Putamen (tissue), 1 donor: ENCODE data around the gene MYBBP1A.
"Not testable (repeated sequence)": the region's sequence is repeated elsewhere in the genome, so short reads cannot be mapped to it uniquely, and the experiment has no call there.

ENCODE experiments used
- DNase-seq: peaks from one replicate; pipeline ENCODE4 v3.0.0-alpha.2; 2016; ENCODE audit warnings: low spot score

The MYBBP1A gene

GRCh38 chr17:4590042-4590441, 34.9 kb upstream of the MYBBP1A start:
- not testable (repeated sequence) for DNase-seq

GRCh38 chr17:4588898-4589625, 33.9 kb upstream of the MYBBP1A start:
- no peak for DNase-seq

GRCh38 chr17:4588391-4588790, 33.2 kb upstream of the MYBBP1A start:
- no peak for DNase-seq

DNA sequence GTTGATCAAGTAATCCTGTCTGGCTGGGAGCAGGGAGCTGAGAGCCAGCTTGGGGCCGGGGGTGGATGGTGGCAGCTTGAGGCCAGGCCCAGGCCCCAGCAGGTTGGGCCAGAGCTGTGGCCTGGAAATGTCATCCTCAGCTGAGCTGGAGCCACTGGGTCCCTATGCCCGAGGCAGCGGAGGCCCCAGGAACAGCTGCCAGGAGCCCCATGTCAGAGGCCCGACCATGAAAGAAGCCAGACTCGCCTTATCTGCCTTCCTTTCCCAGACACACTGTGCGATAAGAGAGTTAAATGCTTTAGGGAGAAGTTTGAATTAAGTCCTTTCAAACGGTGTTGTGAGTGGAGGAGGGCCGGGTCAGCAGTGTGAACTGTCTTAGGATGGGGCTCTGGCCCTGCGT, 32.6 kb upstream of the MYBBP1A start:
- DNase-seq, result no peak

- no peak for DNase-seq
Observed at GRCh38 chr17:4587195-4587594, 32.0 kb upstream of the MYBBP1A start.

DNA sequence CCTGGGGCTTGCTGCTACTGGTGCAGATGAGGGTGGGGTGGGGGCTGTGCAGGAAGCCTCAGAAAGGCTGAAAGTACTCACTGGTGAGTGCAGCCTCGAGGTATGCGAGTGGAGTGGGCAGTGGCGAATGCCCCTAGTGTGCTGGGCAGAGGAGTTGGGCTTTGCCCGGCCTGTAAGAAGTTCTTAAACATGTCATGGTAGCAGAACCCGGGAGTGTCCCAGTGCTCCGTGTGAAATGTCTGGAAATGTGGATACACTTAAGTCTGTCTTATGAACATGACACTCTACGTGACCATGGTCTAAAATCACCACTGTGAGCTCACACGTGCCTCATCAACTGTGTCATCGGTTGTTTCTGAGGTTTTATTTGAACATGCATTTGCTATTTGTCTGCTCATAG, 30.9 kb upstream of the MYBBP1A start:
- no peak for DNase-seq

- no peak for DNase-seq
Observed at GRCh38 chr17:4585638-4585994, 30.4 kb upstream of the MYBBP1A start.

GRCh38 chr17:4584917-4585637, 29.9 kb upstream of the MYBBP1A start:
- no peak for DNase-seq

GRCh38 chr17:4584101-4584916, 29.1 kb upstream of the MYBBP1A start, which contains the start of gene SMTNL2:
Gene SMTNL2, plus strand, starts transcription at chr17:4584529. Its CDS starts 77 bp downstream, at chr17:4584606.
- DNase-seq, result no peak

DNA sequence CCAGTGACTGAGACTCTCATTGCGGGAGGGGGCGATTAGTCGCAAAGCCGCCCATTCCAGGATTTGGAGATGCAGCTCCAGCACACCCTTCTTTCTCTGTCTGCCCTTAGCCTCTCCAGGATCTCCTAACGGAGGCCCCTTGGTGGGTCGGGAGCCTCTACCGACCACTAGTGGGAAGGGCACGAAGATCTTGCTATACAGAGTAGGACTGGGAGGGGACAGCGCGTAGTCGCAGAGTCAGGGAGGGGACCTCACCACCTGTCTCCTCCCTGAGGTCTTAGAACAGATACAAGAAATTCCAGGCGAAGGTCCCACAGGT, 28.6 kb upstream of the MYBBP1A start:
- DNase-seq, result no peak

GRCh38 chr17:4583206-4583605, 28.0 kb upstream of the MYBBP1A start:
- DNase-seq, result no peak

GRCh38 chr17:4582691-4583090, 27.5 kb upstream of the MYBBP1A start:
- DNase-seq, result no peak

- DNase-seq, result no peak
Observed at GRCh38 chr17:4582101-4582501, 26.9 kb upstream of the MYBBP1A start.

DNA sequence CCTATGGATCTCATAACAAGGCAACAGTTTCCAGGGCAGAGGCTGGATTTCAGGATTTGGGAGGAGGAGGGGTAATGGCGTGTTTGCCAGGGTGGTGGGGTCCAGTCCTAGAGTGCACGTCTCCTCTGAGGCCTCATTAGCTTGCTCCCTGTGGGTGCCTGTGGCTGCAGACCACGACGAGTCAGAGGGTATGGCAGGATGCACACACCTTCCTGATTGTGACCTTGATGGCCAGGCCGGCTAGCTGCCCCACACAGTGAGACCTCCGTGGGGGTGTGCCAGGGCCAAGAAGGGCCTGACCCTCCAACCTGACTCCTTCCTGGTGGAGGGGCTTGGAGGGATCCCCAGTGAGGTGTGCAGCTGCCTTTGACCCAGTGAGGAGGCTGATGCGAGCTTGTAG, 25.1 kb upstream of the MYBBP1A start:
- DNase-seq, result no peak

DNA sequence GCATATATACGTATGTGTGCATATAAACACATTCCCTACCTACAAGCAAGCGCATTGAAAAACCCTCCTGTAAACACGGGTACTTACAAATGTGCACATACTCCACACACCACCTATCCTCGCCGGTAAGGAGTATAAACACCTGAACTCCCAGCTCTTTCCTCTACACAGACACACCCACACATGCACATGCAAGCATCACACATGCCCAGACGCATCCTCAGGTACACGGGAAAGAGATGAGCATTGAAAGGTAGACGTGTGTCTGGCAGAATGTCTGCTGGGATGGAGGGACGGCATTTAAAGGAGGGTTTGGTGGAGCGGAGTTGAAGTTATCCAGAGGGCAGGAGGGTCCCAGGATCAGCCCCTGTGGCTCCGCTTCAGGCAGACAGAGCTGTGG, 24.5 kb upstream of the MYBBP1A start:
- DNase-seq, result no peak

- not testable (repeated sequence) for DNase-seq
Observed at GRCh38 chr17:4578349-4578748, 23.2 kb upstream of the MYBBP1A start.

- DNase-seq, result no peak
Observed at GRCh38 chr17:4577386-4577993, 22.3 kb upstream of the MYBBP1A start.

DNA sequence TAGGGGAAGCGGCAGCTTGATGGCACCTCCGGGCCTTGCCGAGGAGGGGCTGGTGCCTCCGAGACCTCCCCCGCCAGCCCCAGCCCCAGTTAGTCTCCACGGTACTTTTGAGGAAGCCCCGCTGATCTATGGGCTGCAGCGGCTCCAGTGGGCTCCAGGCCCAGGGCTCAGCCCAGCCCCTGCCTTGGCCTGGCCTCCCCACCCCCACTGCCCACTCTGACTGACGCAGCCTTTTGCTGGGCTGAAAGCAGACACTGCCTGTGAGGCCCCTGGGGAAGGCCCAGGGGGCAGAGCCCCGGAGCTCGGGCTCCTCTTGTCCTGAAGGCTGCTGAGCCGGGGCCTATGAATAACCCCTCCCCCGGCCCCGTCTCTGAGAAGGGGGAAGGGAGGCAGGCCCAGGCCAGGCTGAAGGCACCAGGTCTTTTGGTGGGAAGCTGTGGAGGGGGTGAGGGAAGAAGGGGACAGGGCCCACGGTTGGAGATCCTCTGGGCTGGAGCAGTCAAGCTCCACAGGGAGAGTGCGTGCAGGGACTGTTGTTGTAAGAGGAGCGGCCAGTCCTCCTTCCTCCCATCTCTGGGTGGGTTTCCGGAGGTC, 21.6 kb upstream of the MYBBP1A start:
- no peak for DNase-seq

- DNase-seq, result no peak
Observed at GRCh38 chr17:4576161-4576558, 21.0 kb upstream of the MYBBP1A start.

GRCh38 chr17:4574448-4575045, 19.4 kb upstream of the MYBBP1A start:
- DNase-seq, result no peak

- DNase-seq, result no peak
Observed at GRCh38 chr17:4573669-4574068, 18.5 kb upstream of the MYBBP1A start.

DNA sequence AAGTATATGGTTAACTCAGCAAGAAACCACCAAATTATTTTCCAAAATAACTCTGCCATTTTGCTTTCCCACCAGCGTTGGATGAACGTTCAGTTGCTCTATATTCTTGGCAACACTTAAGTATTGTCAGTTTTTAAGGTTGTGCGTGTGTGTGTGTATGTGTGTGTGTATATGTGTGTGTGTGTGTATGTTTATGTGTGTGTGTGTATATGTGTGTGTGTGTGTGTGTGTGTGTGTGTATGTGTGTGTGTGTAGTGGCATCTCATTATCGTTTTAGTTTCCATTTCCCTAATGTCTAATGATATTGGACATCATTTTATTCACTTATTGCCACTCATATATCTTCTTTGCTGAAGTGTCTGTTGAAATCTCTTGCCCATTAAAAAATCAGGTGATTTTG, 17.9 kb upstream of the MYBBP1A start:
- DNase-seq, result no peak
